Measurements from ENCODE around the gene MRPL10.

The MRPL10 gene

GRCh38 chr17:47878203-47879027 lies 47.1 kb upstream of the MRPL10 start:
- no peak overlapping the region for H3K4me2 ChIP-seq (ENCODE audit: low read depth, low read length, poor library complexity, severe bottlenecking)
- TF ChIP-seq EZH2phosphoT487 (IDR thresholded peaks at IDR 0.05; ENCODE audit: borderline replicate concordance) = no peak
- TF ChIP-seq CTCF (conservative IDR thresholded peaks at IDR 0.05; ENCODE audit: low read length) = no peak
- no peak overlapping the region for H3K9ac ChIP-seq (ENCODE audit: low read depth, low read length, poor library complexity, severe bottlenecking)
- H3K4me3 ChIP-seq (ENCODE audit: low read length, poor library complexity, severe bottlenecking) = no peak overlapping the region
- no peaks in the 10 kb centered on the region for H3K79me2 ChIP-seq (ENCODE audit: insufficient read depth, low read length)
- no peaks in the 10 kb centered on the region for H3K27me3 ChIP-seq (ENCODE audit: insufficient read depth, low read length, poor library complexity, severe bottlenecking)
- H3K4me1 ChIP-seq (ENCODE audit: insufficient read depth, low read length, poor library complexity, severe bottlenecking) = no peaks in the 10 kb centered on the region
- H3K9me2 ChIP-seq (replicated peaks; ENCODE audit: low read depth, low read length) = no peaks in the 10 kb centered on the region
- no peaks in the 10 kb centered on the region for H3K36me3 ChIP-seq (ENCODE audit: insufficient read depth, low read length)
- H3K9me3 ChIP-seq (ENCODE audit: insufficient read depth, low read depth, low read length) = no peaks in the 10 kb centered on the region
- no peaks in the 10 kb centered on the region for H3F3A ChIP-seq (ENCODE audit: low read depth)
- no peak overlapping the region for H2AFZ ChIP-seq (ENCODE audit: low read length)
- no peaks in the 10 kb centered on the region for H4K20me1 ChIP-seq (ENCODE audit: insufficient read depth, low read length, poor library complexity, severe bottlenecking)

- Histone ChIP-seq H3K4me3 (ENCODE audit: low read length, poor library complexity, severe bottlenecking) (no peak overlapping the region), H3K9ac (ENCODE audit: low read depth, low read length, poor library complexity, severe bottlenecking) (no peak overlapping the region), H3K4me2 (ENCODE audit: low read depth, low read length, poor library complexity, severe bottlenecking) (no peak overlapping the region), H2AFZ (ENCODE audit: low read length) (no peak overlapping the region), H3K27me3 (ENCODE audit: insufficient read depth, low read length, poor library complexity, severe bottlenecking) (no peaks in the 10 kb centered on the region), H4K20me1 (ENCODE audit: insufficient read depth, low read length, poor library complexity, severe bottlenecking) (no peaks in the 10 kb centered on the region), H3K36me3 (ENCODE audit: insufficient read depth, low read length) (no peaks in the 10 kb centered on the region), H3K9me3 (ENCODE audit: insufficient read depth, low read depth, low read length) (no peaks in the 10 kb centered on the region), H3K9me2 (replicated peaks; ENCODE audit: low read depth, low read length) (no peaks in the 10 kb centered on the region), H3K79me2 (ENCODE audit: insufficient read depth, low read length) (no peaks in the 10 kb centered on the region), H3F3A (ENCODE audit: low read depth) (no peaks in the 10 kb centered on the region), H3K4me1 (ENCODE audit: insufficient read depth, low read length, poor library complexity, severe bottlenecking) (no peaks in the 10 kb centered on the region)
- TF ChIP-seq EZH2phosphoT487 (IDR thresholded peaks at IDR 0.05; ENCODE audit: borderline replicate concordance) (no peak), CTCF (conservative IDR thresholded peaks at IDR 0.05; ENCODE audit: low read length) (no peak)
Measured at GRCh38 chr17:47877368-47878034, 46.2 kb upstream of the MRPL10 start.

- H3K27me3 ChIP-seq (ENCODE audit: insufficient read depth, low read length, poor library complexity, severe bottlenecking) = no peaks in the 10 kb centered on the region
- H3K9ac ChIP-seq (ENCODE audit: low read depth, low read length, poor library complexity, severe bottlenecking) = no peak overlapping the region
- H3K4me3 ChIP-seq (ENCODE audit: low read length, poor library complexity, severe bottlenecking) = no peak overlapping the region
- H3K9me2 ChIP-seq (replicated peaks; ENCODE audit: low read depth, low read length) = no peaks in the 10 kb centered on the region
- no peaks in the 10 kb centered on the region for H3K36me3 ChIP-seq (ENCODE audit: insufficient read depth, low read length)
- no peaks in the 10 kb centered on the region for H4K20me1 ChIP-seq (ENCODE audit: insufficient read depth, low read length, poor library complexity, severe bottlenecking)
- H3K79me2 ChIP-seq (ENCODE audit: insufficient read depth, low read length) = no peaks in the 10 kb centered on the region
- no peaks in the 10 kb centered on the region for H3F3A ChIP-seq (ENCODE audit: low read depth)
- H3K4me1 ChIP-seq (ENCODE audit: insufficient read depth, low read length, poor library complexity, severe bottlenecking) = no peaks in the 10 kb centered on the region
- H2AFZ ChIP-seq (ENCODE audit: low read length) = no peak overlapping the region
- TF ChIP-seq EZH2phosphoT487 (IDR thresholded peaks at IDR 0.05; ENCODE audit: borderline replicate concordance) = no peak
- TF ChIP-seq CTCF (conservative IDR thresholded peaks at IDR 0.05; ENCODE audit: low read length) = no peak
- H3K4me2 ChIP-seq (ENCODE audit: low read depth, low read length, poor library complexity, severe bottlenecking) = no peak overlapping the region
- H3K9me3 ChIP-seq (ENCODE audit: insufficient read depth, low read depth, low read length) = no peaks in the 10 kb centered on the region
Measured at GRCh38 chr17:47875011-47875985, 44.0 kb upstream of the MRPL10 start.

Data from Loucy (cell line).